ENCODE data around the gene PEPD. TPM values are rescaled to one million over a fixed set of nuclear protein-coding genes. Genes with fewer than 3 reads are reported as not detected.

The PEPD gene
- total and polyA plus RNA-seq, 2 donors (not counting 3 experiments of a cell fraction or from before 2014, with no cell fraction given), result 73.7 to 126 TPM

GRCh38 chr19:33456845-33457220 is 64.8 kb downstream of the PEPD start:
- dilution Hi-C loops (cut with MboI; ENCODE audit: extremely low pct_ligation_motif_present, low sequenced_read_pairs), result no loop called here
- TF ChIP-seq POLR2A (IDR thresholded peaks at IDR 0.05; ENCODE audit: low read depth, low read length) (no peak), GATA2 (IDR thresholded peaks at IDR 0.05; ENCODE audit: insufficient read depth, insufficient read length, low read depth, low read length) (no peak), MYC (IDR thresholded peaks at IDR 0.05; ENCODE audit: low read depth, low read length) (no peak), JUN (IDR thresholded peaks at IDR 0.05; ENCODE audit: borderline replicate concordance, insufficient read depth, insufficient read length, low read depth) (no peak), POLR2AphosphoS5 (IDR thresholded peaks at IDR 0.05; ENCODE audit: insufficient read depth, low read depth, low read length) (no peak), EZH2 (IDR thresholded peaks at IDR 0.05; ENCODE audit: borderline replicate concordance, low read depth, low read length, severe bottlenecking) (no peak), MAX (IDR thresholded peaks at IDR 0.05; ENCODE audit: insufficient read depth, insufficient read length) (no peak), FOS (IDR thresholded peaks at IDR 0.05; ENCODE audit: borderline replicate concordance, insufficient read depth, low read length) (no peak), CTCF (IDR thresholded peaks at IDR 0.05; ENCODE audit: extremely low read depth in 1 of 2, insufficient read depth in 1 of 2, low read depth in 1 of 2, low read length in 2 of 2) (no peak)
- H3K79me2 ChIP-seq (ENCODE audit: control insufficient read depth, insufficient read depth, low read length), result no peaks in the 10 kb centered on the region
- H2AFZ ChIP-seq (ENCODE audit: low read depth, low read length), result no peak overlapping the region
- H3K9me1 ChIP-seq (replicated peaks; ENCODE audit: control insufficient read depth, extremely low read depth, insufficient read depth, low read length), result no peaks in the 10 kb centered on the region
- intact Hi-C loops (cut with micrococcal nuclease), result no loop called here
- ChIA-PET POLR2A (no interaction called here), CTCF (interaction anchor here (0.9 kb wide), 1 partner anchor 26 kb away, joined by 3 read pairs; no protein-coding TSS in a partner anchor)
- H3K9me3 ChIP-seq (replicated peaks; ENCODE audit: control insufficient read depth, insufficient read depth, low read length), result no peaks in the 10 kb centered on the region
- no peak overlapping the region for H3K4me3 ChIP-seq (replicated peaks in 1 of 3; ENCODE audit: insufficient read depth in 1 of 3, low read depth in 1 of 3, low read length in 3 of 3)
- no peak for FAIRE-seq
- no peaks in the 10 kb centered on the region for H3K27me3 ChIP-seq (ENCODE audit: control insufficient read depth in 2 of 2, insufficient read depth in 2 of 2, low read length in 2 of 2)
- H3K9ac ChIP-seq (replicated peaks; ENCODE audit: extremely low read depth, insufficient read depth, low read length), result no peak overlapping the region
- H3K36me3 ChIP-seq (ENCODE audit: control insufficient read depth in 2 of 2, extremely low read depth in 1 of 2, insufficient read depth in 2 of 2, low read length in 2 of 2), result peaks cover 0 to 2% of the 10 kb centered on the region in 2 experiments
- H3K4me1 ChIP-seq (ENCODE audit: control insufficient read depth, extremely low read depth, insufficient read depth, low read length), result no peaks in the 10 kb centered on the region
- no peaks in the 10 kb centered on the region for H4K20me1 ChIP-seq (replicated peaks; ENCODE audit: control insufficient read depth, extremely low read depth, insufficient read depth, low read length)
- H3K4me2 ChIP-seq (ENCODE audit: insufficient read depth, low read length), result no peak overlapping the region
- no peak for DNase-seq (ENCODE audit: low read depth, low spot score)
- no TSS peak for BruUV-seq (replicated peaks)
- no peak overlapping the region for H3K27ac ChIP-seq (ENCODE audit: insufficient read depth, low read depth, low read length)
